HG03354 (cell line): ENCODE measurements around the gene TPPP.
A peak's percentile ranks its signal among the peaks of the same experiment; 100 is the strongest.

Experiments used
- ATAC-seq: cut with Tn5 transposase; IDR thresholded peaks from one replicate; pipeline ENCODE4 v1.9.1; 2021; ENCODE audit warnings: mild to moderate bottlenecking; ENCODE audit not compliant: unreplicated experiment, poor library complexity, severe bottlenecking

Gene TPPP

GRCh38 chr5:652773-653350 lies 40.3 kb downstream of the TPPP start:
- no peak for ATAC-seq

GRCh38 chr5:652023-652515 lies 41.1 kb downstream of the TPPP start:
- no peak for ATAC-seq

GRCh38 chr5:651296-652022 lies 41.7 kb downstream of the TPPP start:
- no peak for ATAC-seq

GRCh38 chr5:647727-648126 lies 45.4 kb downstream of the TPPP start:
- no peak for ATAC-seq

GRCh38 chr5:647311-647710 lies 45.8 kb downstream of the TPPP start:
- no peak for ATAC-seq

- ATAC-seq, result no peak
Measured at GRCh38 chr5:646396-647201, 46.6 kb downstream of the TPPP start.

- no peak for ATAC-seq
Measured at GRCh38 chr5:645421-645820, 47.7 kb downstream of the TPPP start.

GRCh38 chr5:644971-645370 lies 48.2 kb downstream of the TPPP start:
- no peak for ATAC-seq

GRCh38 chr5:644509-644908 lies 48.6 kb downstream of the TPPP start:
- no peak for ATAC-seq

- peak; percentile 65 for ATAC-seq
Measured at GRCh38 chr5:643811-644271, 49.3 kb downstream of the TPPP start.

- peak; percentile 54 for ATAC-seq
Measured at GRCh38 chr5:643351-643801, 49.8 kb downstream of the TPPP start.

- no peak for ATAC-seq
Measured at GRCh38 chr5:642481-642880, 50.7 kb downstream of the TPPP start.

GRCh38 chr5:641331-641765 lies 51.8 kb downstream of the TPPP start:
- ATAC-seq, result no peak

- ATAC-seq, result no peak
Measured at GRCh38 chr5:640461-641330, 52.5 kb downstream of the TPPP start.

GRCh38 chr5:639584-640213 lies 53.5 kb downstream of the TPPP start:
- no peak for ATAC-seq

- ATAC-seq, result no peak
Measured at GRCh38 chr5:639253-639530, 54.0 kb downstream of the TPPP start.

GRCh38 chr5:638501-639252 lies 54.5 kb downstream of the TPPP start:
- no peak for ATAC-seq

- no peak for ATAC-seq
Measured at GRCh38 chr5:637581-638450, 55.3 kb downstream of the TPPP start.
